Measurements from ENCODE around the gene SART1. TPM values are rescaled to one million over a fixed set of nuclear protein-coding genes. Genes with fewer than 3 reads are reported as not detected.

The SART1 gene
- total RNA-seq, 2 donors from 2014 or later, result 20.7 to 42.5 TPM

DNA sequence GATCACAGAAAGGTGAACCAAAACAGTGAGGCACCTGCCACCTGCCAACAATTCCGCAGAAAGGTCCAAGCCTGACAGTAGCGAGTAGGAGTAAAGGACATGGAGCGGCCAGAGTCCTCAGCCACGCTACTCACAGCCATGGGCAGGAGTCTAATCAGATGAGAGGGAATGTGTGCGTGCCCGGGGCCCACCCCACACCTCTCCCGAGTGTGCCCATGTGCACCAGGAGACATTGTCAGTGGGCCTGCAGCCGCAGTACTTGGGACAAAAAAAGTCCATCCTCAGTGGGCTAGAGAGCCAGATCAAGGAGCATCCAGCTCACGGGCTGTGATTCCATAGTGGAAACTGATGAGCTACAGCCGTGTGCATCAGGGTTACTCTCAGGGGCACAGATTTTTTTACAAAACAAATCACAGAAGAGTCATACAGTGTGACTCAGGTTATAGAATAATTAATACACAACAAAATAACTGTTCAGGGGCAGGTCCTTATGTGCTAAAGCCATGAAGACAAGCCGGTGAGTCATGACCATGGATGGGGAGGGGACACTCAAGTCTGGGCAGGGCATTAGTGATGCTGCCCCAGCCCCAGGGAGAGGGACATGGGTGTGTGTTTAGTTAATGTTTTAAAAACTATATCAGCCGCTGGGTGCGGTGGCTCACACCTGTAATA, 12.0 kb downstream of the SART1 start:
- peaks cover 50% of the 10 kb centered on the region for H3K36me3 ChIP-seq
- DNase-seq (ENCODE audit: low spot score), result no peak
- H3K27me3 ChIP-seq, result no peaks in the 10 kb centered on the region
- H3K27ac ChIP-seq, result no peak overlapping the region
- H3K4me1 ChIP-seq, result no peaks in the 10 kb centered on the region
- H3K4me3 ChIP-seq, result no peak overlapping the region
- TF ChIP-seq, protein P1, sequence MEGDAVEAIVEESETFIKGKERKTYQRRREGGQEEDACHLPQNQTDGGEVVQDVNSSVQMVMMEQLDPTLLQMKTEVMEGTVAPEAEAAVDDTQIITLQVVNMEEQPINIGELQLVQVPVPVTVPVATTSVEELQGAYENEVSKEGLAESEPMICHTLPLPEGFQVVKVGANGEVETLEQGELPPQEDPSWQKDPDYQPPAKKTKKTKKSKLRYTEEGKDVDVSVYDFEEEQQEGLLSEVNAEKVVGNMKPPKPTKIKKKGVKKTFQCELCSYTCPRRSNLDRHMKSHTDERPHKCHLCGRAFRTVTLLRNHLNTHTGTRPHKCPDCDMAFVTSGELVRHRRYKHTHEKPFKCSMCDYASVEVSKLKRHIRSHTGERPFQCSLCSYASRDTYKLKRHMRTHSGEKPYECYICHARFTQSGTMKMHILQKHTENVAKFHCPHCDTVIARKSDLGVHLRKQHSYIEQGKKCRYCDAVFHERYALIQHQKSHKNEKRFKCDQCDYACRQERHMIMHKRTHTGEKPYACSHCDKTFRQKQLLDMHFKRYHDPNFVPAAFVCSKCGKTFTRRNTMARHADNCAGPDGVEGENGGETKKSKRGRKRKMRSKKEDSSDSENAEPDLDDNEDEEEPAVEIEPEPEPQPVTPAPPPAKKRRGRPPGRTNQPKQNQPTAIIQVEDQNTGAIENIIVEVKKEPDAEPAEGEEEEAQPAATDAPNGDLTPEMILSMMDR (IDR thresholded peaks at IDR 0.05), result no peak
- no peaks in the 10 kb centered on the region for H3K9me3 ChIP-seq

DNA sequence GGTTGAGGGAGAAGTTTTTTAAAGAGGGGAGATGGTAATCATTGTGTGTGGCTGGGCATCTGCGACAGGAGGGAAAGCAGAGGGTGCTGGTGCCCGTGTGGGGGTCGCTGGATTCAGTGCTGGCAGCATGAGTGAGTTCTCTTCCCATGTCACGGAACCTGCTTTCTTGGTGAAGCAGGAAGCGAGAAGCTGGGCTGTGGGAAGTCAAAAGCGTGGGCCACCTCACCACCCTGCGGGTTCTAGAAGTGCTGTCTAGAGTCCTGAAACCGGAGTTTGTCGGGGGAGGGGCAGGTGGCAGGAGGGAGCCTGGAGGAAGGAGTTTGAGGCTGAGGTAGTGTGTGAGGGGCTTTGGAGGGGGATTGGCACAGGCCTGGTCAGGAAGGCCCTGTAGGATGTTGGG, 14.2 kb downstream of the SART1 start:
- Histone ChIP-seq H3K4me1 (no peaks in the 10 kb centered on the region), H3K9me3 (no peaks in the 10 kb centered on the region), H3K27me3 (no peaks in the 10 kb centered on the region), H3K36me3 (peaks cover 41% of the 10 kb centered on the region), H3K4me3 (no peak overlapping the region), H3K27ac (no peak overlapping the region)
- no peak for DNase-seq (ENCODE audit: low spot score)
- TF ChIP-seq, protein P1 (IDR thresholded peaks at IDR 0.05), result no peak

DNA sequence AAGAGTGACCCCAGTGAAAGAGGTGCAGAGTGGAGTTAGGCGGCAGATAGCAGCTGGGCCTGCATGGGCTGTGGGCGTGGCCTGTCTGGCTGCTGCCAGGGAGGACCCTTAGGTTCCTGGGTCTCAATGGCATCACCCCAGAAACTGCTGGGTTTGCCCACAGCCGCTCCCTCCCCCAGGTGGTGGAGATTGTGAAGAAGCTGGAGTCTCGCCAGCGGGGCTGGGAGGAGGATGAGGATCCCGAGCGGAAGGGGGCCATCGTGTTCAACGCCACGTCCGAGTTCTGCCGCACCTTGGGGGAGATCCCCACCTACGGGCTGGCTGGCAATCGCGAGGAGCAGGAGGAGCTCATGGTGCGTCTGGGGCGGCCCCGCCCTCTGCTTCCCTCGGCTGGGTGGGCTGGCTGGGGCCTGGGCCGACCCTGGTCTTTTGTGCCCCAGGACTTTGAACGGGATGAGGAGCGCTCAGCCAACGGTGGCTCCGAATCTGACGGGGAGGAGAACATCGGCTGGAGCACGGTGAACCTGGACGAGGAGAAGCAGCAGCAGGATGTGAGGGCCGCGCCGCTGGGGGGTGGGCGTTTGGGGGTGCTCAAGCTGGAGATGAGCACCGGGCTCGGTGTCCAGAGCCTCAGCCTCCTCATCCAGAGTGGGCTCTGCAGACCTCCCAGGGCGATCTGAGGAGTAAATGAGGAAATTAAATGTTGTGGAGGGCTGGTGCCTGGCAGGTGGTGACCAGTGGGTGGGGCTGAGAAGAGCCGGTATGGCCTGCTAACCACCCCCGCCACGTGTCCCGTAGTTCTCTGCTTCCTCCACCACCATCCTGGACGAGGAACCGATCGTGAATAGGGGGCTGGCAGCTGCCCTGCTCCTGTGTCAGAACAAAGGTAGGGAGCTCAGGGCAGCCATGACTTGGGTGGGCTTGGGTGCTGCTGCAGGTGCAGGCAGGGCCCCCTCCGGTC, 15.0 kb downstream of the SART1 start:
- no peak for DNase-seq (ENCODE audit: low spot score)
- Histone ChIP-seq H3K4me1 (no peaks in the 10 kb centered on the region), H3K9me3 (no peaks in the 10 kb centered on the region), H3K36me3 (peaks cover 41% of the 10 kb centered on the region), H3K27ac (no peak overlapping the region), H3K27me3 (no peaks in the 10 kb centered on the region), H3K4me3 (no peak overlapping the region)
- TF ChIP-seq, protein P1 (IDR thresholded peaks at IDR 0.05), result no peak

DNA sequence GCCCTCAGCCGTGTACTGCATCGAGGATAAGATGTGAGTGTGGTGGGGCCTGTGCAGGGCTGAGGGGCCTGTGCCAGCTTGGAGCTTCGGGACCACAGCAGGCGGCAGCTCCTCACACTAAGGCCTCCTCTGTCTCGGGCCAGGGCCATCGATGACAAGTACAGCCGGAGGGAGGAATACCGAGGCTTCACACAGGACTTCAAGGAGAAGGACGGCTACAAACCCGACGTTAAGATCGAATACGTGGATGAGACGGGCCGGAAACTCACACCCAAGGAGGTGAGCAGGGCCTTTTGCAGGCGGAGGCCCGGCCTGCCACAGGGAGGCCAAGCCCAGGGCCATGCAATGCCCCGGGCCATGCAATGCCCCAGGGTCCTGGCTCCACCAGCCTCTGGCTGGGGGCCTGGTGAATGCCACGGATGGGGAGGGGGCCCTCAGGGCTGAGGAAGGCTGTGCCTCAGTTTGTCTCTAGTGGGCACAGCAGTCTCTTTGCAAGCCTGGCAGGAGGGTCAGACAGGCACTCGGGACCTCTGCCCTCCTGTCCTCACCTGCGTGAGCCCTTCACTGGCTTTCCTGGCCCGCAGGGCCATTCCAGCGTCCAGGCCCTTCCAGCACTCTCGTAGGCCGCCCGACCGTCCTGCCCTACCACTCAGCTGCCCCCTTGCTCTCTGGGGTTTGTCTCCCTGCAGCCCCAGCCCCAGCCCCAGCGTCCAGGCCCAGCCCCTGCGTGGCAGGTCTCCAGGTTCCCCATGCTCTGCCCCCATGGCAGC, 16.3 kb downstream of the SART1 start:
- H3K9me3 ChIP-seq, result no peaks in the 10 kb centered on the region
- H3K27me3 ChIP-seq, result no peaks in the 10 kb centered on the region
- no peak for DNase-seq (ENCODE audit: low spot score)
- peaks cover 37% of the 10 kb centered on the region for H3K36me3 ChIP-seq
- H3K27ac ChIP-seq, result no peak overlapping the region
- no peak overlapping the region for H3K4me3 ChIP-seq
- TF ChIP-seq, protein P1 (IDR thresholded peaks at IDR 0.05), result no peak
- H3K4me1 ChIP-seq, result no peaks in the 10 kb centered on the region

DNA sequence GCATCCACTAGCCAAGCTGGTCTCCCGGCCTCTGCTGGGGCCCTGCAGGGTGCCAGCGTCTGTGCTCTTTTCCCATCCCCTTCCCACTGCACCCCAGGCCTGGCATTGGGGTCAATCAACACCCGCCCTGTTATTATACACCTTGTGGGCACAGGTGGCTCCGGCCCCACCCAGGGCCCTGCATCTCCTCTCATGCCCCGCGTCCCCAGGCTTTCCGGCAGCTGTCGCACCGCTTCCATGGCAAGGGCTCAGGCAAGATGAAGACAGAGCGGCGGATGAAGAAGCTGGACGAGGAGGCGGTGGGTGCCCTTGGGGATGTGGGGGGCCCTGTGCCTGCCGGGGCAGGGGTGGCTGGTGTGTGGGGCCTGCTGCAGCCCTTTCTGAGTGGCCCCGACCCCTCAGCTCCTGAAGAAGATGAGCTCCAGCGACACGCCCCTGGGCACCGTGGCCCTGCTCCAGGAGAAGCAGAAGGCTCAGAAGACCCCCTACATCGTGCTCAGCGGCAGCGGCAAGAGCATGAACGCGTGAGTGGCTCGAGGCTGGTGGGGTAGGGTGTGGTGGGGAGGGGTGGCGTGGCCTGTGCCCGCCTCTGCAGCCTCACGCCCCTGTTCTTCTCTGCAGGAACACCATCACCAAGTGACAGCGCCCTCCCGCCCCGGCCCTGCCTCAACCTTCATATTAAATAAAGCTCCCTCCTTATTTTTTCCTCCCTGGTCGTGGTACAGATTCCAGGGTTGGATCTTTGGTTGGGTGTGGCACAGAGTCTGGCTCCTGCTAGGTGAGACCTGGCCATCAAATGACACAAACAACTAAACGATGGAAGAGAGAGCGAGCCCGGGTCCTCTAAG, 17.1 kb downstream of the SART1 start:
- Histone ChIP-seq H3K36me3 (peaks cover 37% of the 10 kb centered on the region), H3K9me3 (no peaks in the 10 kb centered on the region), H3K4me3 (no peak overlapping the region), H3K27ac (no peak overlapping the region), H3K27me3 (no peaks in the 10 kb centered on the region), H3K4me1 (no peaks in the 10 kb centered on the region)
- no peak for DNase-seq (ENCODE audit: low spot score)
- TF ChIP-seq, protein P1 (IDR thresholded peaks at IDR 0.05), result no peak
